ENCODE measurements around the gene TOLLIP. TPM values are rescaled to one million over a fixed set of nuclear protein-coding genes. Genes with fewer than 3 reads are reported as not detected.

Gene TOLLIP
- total and polyA plus RNA-seq, 2 of the 4 experiments (the other 2 are of a cell fraction) = 19.7 to 42.9 TPM

DNA sequence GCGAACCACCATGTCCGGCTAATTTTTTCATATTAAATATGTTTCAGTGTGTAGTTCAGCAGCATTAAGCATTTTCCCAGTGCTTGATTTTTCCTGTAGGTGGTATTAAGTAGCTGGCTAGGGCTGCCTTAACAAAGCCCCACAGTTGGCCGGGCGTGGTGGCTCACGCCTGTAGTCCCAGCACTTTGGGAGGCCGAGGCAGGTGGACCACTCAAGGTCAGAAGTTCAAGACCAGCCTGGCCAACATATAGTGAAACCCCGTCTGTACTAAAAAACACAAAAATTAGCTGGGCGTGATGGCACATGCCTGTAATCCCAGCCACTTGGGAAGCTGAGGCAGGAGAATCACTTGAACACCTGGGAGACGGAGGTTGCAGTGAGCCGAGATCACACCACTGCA lies 33.5 kb upstream of the TOLLIP start:
- Histone ChIP-seq H3K23ac (ENCODE audit: low read depth, low read length) (no peak overlapping the region), H3K18ac (ENCODE audit: low read depth, low read length) (no peak overlapping the region), H3K4me2 (ENCODE audit: low read depth, low read length) (no peak overlapping the region), H2BK20ac (ENCODE audit: low read depth, low read length) (no peak overlapping the region), H4K5ac (ENCODE audit: low read depth, low read length) (no peak overlapping the region), H3K9ac (ENCODE audit: low read depth, low read length) (no peak overlapping the region), H2AFZ (replicated peaks; ENCODE audit: low read length, poor library complexity) (no peak overlapping the region), H3K4me1 (ENCODE audit: control insufficient read depth, insufficient read depth, low read length) (0 out of 2 replicates have a peak, but pooled peaks cover 2% of the 10 kb centered on the region), H4K91ac (ENCODE audit: insufficient read depth, low read depth, low read length) (no peak overlapping the region), H2BK120ac (ENCODE audit: low read depth, low read length) (no peak overlapping the region), H4K8ac (ENCODE audit: low read depth in 2 of 2, low read length in 2 of 2) (no peak overlapping the region), H3K27ac (ENCODE audit: insufficient read depth, low read length) (no peak overlapping the region), H2AK5ac (ENCODE audit: low read depth, low read length) (no peak overlapping the region), H4K20me1 (ENCODE audit: insufficient read depth, low read length) (no peaks in the 10 kb centered on the region), H2BK5ac (ENCODE audit: low read depth, low read length, poor library complexity, severe bottlenecking) (no peak overlapping the region), H2BK15ac (ENCODE audit: low read depth, low read length) (no peak overlapping the region), H3K4ac (ENCODE audit: low read depth, low read length) (no peak overlapping the region), H3K27me3 (ENCODE audit: control insufficient read depth, insufficient read depth, low read length) (peaks cover 14% of the 10 kb centered on the region), H3K79me1 (ENCODE audit: low read depth in 1 of 2, low read length in 2 of 2) (no peaks in the 10 kb centered on the region), H3K9me1 (ENCODE audit: insufficient read depth, low read length) (peaks cover 4% of the 10 kb centered on the region; the same call in 1 of the 2 replicates), H3K36me3 (ENCODE audit: control insufficient read depth, insufficient read depth, low read length) (no peaks in the 10 kb centered on the region), H3K4me3 (ENCODE audit: insufficient read depth, low read depth, low read length) (no peak overlapping the region), H3K56ac (ENCODE audit: extremely low read depth, insufficient read depth, low read length) (no peak overlapping the region), H3K14ac (replicated peaks; ENCODE audit: low read depth, low read length) (no peak overlapping the region), H2AK9ac (replicated peaks; ENCODE audit: low read depth, low read length, poor library complexity) (no peak overlapping the region), H3K9me3 (ENCODE audit: control insufficient read depth, insufficient read depth, low read length) (no peaks in the 10 kb centered on the region)
- DNase-seq (no peak), ATAC-seq (ENCODE audit: low read depth) (no peak)
- BruUV-seq (replicated peaks) = no TSS peak
- 92% methylated on average over 3 of the region's 10 CpGs; no CpG with 5 or more reads in 1 of the 2 experiments for WGBS, 2 experiments (ENCODE audit: extremely low coverage in 2 of 2, insufficient read length in 1 of 2)
- CTCF ChIA-PET = no interaction called here
- dilution Hi-C loops (cut with HindIII; ENCODE audit: low sequenced_read_pairs, unreplicated experiment) (no loop called here), in situ Hi-C loops (cut with MboI; ENCODE audit: low sequenced_read_pairs) (no loop called here), intact Hi-C loops (cut with micrococcal nuclease) (no loop called here)
- TF ChIP-seq, protein P1, sequence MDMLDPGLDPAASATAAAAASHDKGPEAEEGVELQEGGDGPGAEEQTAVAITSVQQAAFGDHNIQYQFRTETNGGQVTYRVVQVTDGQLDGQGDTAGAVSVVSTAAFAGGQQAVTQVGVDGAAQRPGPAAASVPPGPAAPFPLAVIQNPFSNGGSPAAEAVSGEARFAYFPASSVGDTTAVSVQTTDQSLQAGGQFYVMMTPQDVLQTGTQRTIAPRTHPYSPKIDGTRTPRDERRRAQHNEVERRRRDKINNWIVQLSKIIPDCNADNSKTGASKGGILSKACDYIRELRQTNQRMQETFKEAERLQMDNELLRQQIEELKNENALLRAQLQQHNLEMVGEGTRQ (IDR thresholded peaks at IDR 0.05; ENCODE audit: low read depth, low read length) = no peak
- no peak for TF ChIP-seq RCOR1 (IDR thresholded peaks at IDR 0.05; ENCODE audit: insufficient replicate concordance, low read length)
- TF ChIP-seq MXI1 (IDR thresholded peaks at IDR 0.05; ENCODE audit: borderline replicate concordance, low read depth, low read length) = no peak
- TF ChIP-seq CHD1 (IDR thresholded peaks at IDR 0.05; ENCODE audit: low read depth, low read length) = no peak
- TF ChIP-seq, protein P2, sequence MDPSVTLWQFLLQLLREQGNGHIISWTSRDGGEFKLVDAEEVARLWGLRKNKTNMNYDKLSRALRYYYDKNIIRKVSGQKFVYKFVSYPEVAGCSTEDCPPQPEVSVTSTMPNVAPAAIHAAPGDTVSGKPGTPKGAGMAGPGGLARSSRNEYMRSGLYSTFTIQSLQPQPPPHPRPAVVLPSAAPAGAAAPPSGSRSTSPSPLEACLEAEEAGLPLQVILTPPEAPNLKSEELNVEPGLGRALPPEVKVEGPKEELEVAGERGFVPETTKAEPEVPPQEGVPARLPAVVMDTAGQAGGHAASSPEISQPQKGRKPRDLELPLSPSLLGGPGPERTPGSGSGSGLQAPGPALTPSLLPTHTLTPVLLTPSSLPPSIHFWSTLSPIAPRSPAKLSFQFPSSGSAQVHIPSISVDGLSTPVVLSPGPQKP (IDR thresholded peaks at IDR 0.05; ENCODE audit: borderline replicate concordance, low read depth, low read length) = no peak
- POLR2A ChIA-PET (ENCODE audit: unreplicated experiment) = no interaction called here

Measured in IMR-90 (cell line).